Endothelial cell of umbilical vein (primary cell): ENCODE results near the gene UTS2B. TPM values are rescaled to one million over a fixed set of nuclear protein-coding genes. Genes with fewer than 3 reads are reported as not detected.

Experiments used
- BruUV-seq: library from RNA; stranded (reverse); fragments of 400-500 nt; replicated peaks from 2 replicates; lab custom pipeline; 2021; lab: Mats Ljungman, UMichigan
- CTCF ChIA-PET: fragments of 300-600, 350-600 bp; sonication (Branson Sonifier 250); formaldehyde crosslinking; loops from one replicate; lab custom pipeline; 2021; ENCODE audit warnings: antibody characterized with exemption, inconsistent platforms; lab: Charles Lee
- POLR2A ChIA-PET: fragments of 300-600, 350-600 bp; sonication (Branson Sonifier 250); formaldehyde crosslinking; loops from one replicate; lab custom pipeline; 2021; ENCODE audit warnings: antibody characterized with exemption, inconsistent platforms; lab: Charles Lee
- DNase-seq: peaks from one replicate; pipeline ENCODE4 v3.0.0-alpha.2; 2011; ENCODE audit warnings: low read depth, low spot score
- FAIRE-seq: peaks from 2 replicates; lab custom pipeline; 2011; peaks lifted over from hg19 to GRCh38; lab: Jason Lieb, UNC
- H2AFZ ChIP-seq: 2 replicates; pipeline ENCODE4 v1.6.0; 2012; ENCODE audit warnings: low read depth, low read length, control low read depth, inconsistent platforms
- H3K27ac ChIP-seq: 2 replicates; pipeline ENCODE4 v1.5.1; 2011; ENCODE audit warnings: low read depth, mild to moderate bottlenecking, control low read depth, low read length, moderate library complexity; ENCODE audit not compliant: insufficient read depth
- H3K27me3 ChIP-seq, 2 experiments: 2 replicates each; pipeline versions ENCODE4 v1.6.0 to v1.6.1; 2011; ENCODE audit warnings: low read length in 2 of 2, mixed read lengths in 1 of 2; ENCODE audit not compliant: control insufficient read depth in 2 of 2, insufficient read depth in 2 of 2
- H3K36me3 ChIP-seq, 2 experiments: 2 replicates in 1 of 2; 3 replicates in 1 of 2; pipeline ENCODE4 v1.5.1; 2011; ENCODE audit warnings: low read length in 2 of 2, mild to moderate bottlenecking in 1 of 2, moderate library complexity in 1 of 2; ENCODE audit not compliant: control insufficient read depth in 2 of 2, insufficient read depth in 2 of 2; ENCODE audit errors: extremely low read depth in 1 of 2
- H3K4me1 ChIP-seq: 3 replicates; pipeline ENCODE4 v1.5.1; 2011; ENCODE audit warnings: mild to moderate bottlenecking, low read length; ENCODE audit not compliant: control insufficient read depth, insufficient read depth; ENCODE audit errors: extremely low read depth
- H3K4me2 ChIP-seq: 2 replicates; pipeline ENCODE4 v1.6.1; 2011; ENCODE audit warnings: low read length, control low read depth, mixed read lengths; ENCODE audit not compliant: insufficient read depth
- H3K4me3 ChIP-seq, 3 experiments: fragments of 200-600 bp in 1 of 3; sonication (generic), shearing (Covaris generic) in 1 of 3; replicated peaks in 1 of 3; 2 replicates each; pipeline ENCODE4 v1.5.1; 2011 to 2016; ENCODE audit warnings: control low read depth in 3 of 3, low read length in 3 of 3, mild to moderate bottlenecking in 2 of 3, inconsistent platforms in 1 of 3, low read depth in 1 of 3, moderate library complexity in 1 of 3; ENCODE audit not compliant: insufficient read depth in 1 of 3
- H3K79me2 ChIP-seq: 2 replicates; pipeline ENCODE4 v1.6.0; 2012; ENCODE audit warnings: low read length, inconsistent platforms; ENCODE audit not compliant: control insufficient read depth, insufficient read depth
- H3K9ac ChIP-seq: replicated peaks from 2 replicates; pipeline ENCODE3; 2011; ENCODE audit warnings: low read length, control low read depth; ENCODE audit not compliant: insufficient read depth; ENCODE audit errors: extremely low read depth
- H3K9me1 ChIP-seq: replicated peaks from 3 replicates; pipeline ENCODE4 v1.6.0; 2011; ENCODE audit warnings: mild to moderate bottlenecking, low read length; ENCODE audit not compliant: control insufficient read depth, insufficient read depth; ENCODE audit errors: extremely low read depth
- H3K9me3 ChIP-seq: replicated peaks from 2 replicates; pipeline ENCODE4 v1.5.1; 2012; ENCODE audit warnings: low read length, inconsistent platforms; ENCODE audit not compliant: control insufficient read depth, insufficient read depth
- H4K20me1 ChIP-seq: replicated peaks from 2 replicates; pipeline ENCODE3; 2011; ENCODE audit warnings: mild to moderate bottlenecking, low read length; ENCODE audit not compliant: control insufficient read depth, insufficient read depth; ENCODE audit errors: extremely low read depth
- CTCF ChIP-seq, 2 donors: IDR thresholded peaks; 1 replicate in 1 of 2; 2 replicates in 1 of 2; pipeline ENCODE4 v1.5.1; 2011; ENCODE audit warnings: low read length in 2 of 2, mild to moderate bottlenecking in 2 of 2, moderate library complexity in 2 of 2, control low read depth in 1 of 2, inconsistent platforms in 1 of 2, low read depth in 1 of 2; ENCODE audit not compliant: insufficient read depth in 1 of 2; ENCODE audit errors: extremely low read depth in 1 of 2
- EZH2 ChIP-seq: IDR thresholded peaks from 2 replicates; pipeline ENCODE4 v1.6.1; 2012; ENCODE audit warnings: borderline replicate concordance, low read depth, mild to moderate bottlenecking, moderate library complexity, low read length, inconsistent platforms; ENCODE audit not compliant: severe bottlenecking
- FOS ChIP-seq: IDR thresholded peaks from 2 replicates; pipeline ENCODE4 v1.6.1; 2011; ENCODE audit warnings: mild to moderate bottlenecking, low read length, moderate library complexity, borderline replicate concordance; ENCODE audit not compliant: insufficient read depth
- GATA2 ChIP-seq: IDR thresholded peaks from 2 replicates; pipeline ENCODE4 v1.7.0; 2011; ENCODE audit warnings: low read depth, mild to moderate bottlenecking, moderate library complexity, mixed read lengths, low read length; ENCODE audit not compliant: insufficient read length, insufficient read depth
- JUN ChIP-seq: IDR thresholded peaks from 2 replicates; pipeline ENCODE4 v1.6.1; 2011; ENCODE audit warnings: borderline replicate concordance, low read depth; ENCODE audit not compliant: insufficient read length, insufficient read depth
- MAX ChIP-seq: IDR thresholded peaks from 2 replicates; pipeline ENCODE4 v1.6.1; 2011; ENCODE audit not compliant: insufficient read depth, insufficient read length
- MYC ChIP-seq: IDR thresholded peaks from one replicate; pipeline ENCODE4 v1.6.1; 2011; ENCODE audit warnings: mild to moderate bottlenecking, low read depth, low read length
- POLR2A ChIP-seq: IDR thresholded peaks from 2 replicates; pipeline ENCODE4 v1.6.1; 2012; ENCODE audit warnings: low read depth, mild to moderate bottlenecking, control low read depth, low read length
- POLR2AphosphoS5 ChIP-seq: IDR thresholded peaks from 2 replicates; pipeline ENCODE4 v1.6.1; 2012; ENCODE audit warnings: low read depth, mild to moderate bottlenecking, control low read depth, low read length, moderate library complexity; ENCODE audit not compliant: insufficient read depth
- dilution Hi-C: fragments of 300-500 bp; cut with MboI; formaldehyde crosslinking; loops from one replicate; pipeline ENCODE4 v1.15.0; 2019; ENCODE audit warnings: low sequenced_read_pairs; ENCODE audit not compliant: extremely low pct_ligation_motif_present
- intact Hi-C: fragments of 100-400 bp; cut with micrococcal nuclease; formaldehyde crosslinking; loops from one replicate; pipeline ENCODE4 v1.10.0; 2022
- polyA plus RNA-seq, 4 experiments: library from polyadenylated mRNA; depleted of rRNA in 3 of 4; stranded (reverse) in 3 of 4; unstranded in 1 of 4; fragments of >200 nt; gene quantifications; 2 replicates each; pipeline versions ENCODE4 v1.2.1 to v1.2.3, GENCODE V29; 2011 to 2012; ENCODE audit warnings: missing spikeins in 1 of 4
- total RNA-seq: library from RNA; stranded (reverse); gene quantifications from 2 replicates; pipeline ENCODE4 v1.2.3, GENCODE V29; 2021

Gene UTS2B
- total and polyA plus RNA-seq, 2 donors (not counting 3 experiments of a cell fraction or from before 2014, with no cell fraction given) = 0.21 to 1.1 TPM

- Histone ChIP-seq H3K9me3 (no peaks in the 10 kb centered on the region), H3K9me1 (no peaks in the 10 kb centered on the region), H3K36me3 (no peaks in the 10 kb centered on the region), H4K20me1 (no peaks in the 10 kb centered on the region), H3K4me3 (no peak overlapping the region), H3K4me2 (no peak overlapping the region), H3K9ac (no peak overlapping the region), H3K4me1 (no peaks in the 10 kb centered on the region), H2AFZ (no peak overlapping the region), H3K27ac (no peak overlapping the region), H3K79me2 (no peaks in the 10 kb centered on the region), H3K27me3 (no peaks in the 10 kb centered on the region)
- dilution Hi-C loops (no loop called here), intact Hi-C loops (no loop called here)
- FAIRE-seq (no peak), DNase-seq (no peak)
- CTCF ChIA-PET = interaction anchor here (1.5 kb wide), 1 partner anchor 8 kb away, joined by 8 read pairs; no protein-coding TSS in a partner anchor
- no TSS peak for BruUV-seq
- POLR2A ChIA-PET = no interaction called here
- TF ChIP-seq CTCF (IDR thresholded peaks at IDR 0.05; ENCODE audit: extremely low read depth in 1 of 2, insufficient read depth in 1 of 2, low read depth in 1 of 2, low read length in 2 of 2) (no peak), GATA2 (no peak), FOS (no peak), POLR2AphosphoS5 (no peak), JUN (no peak), MAX (no peak), MYC (no peak), EZH2 (no peak), POLR2A (no peak)
Measured at GRCh38 chr3:191253089-191253799, 77.1 kb downstream of the UTS2B start.
